Right lobe of liver (tissue), 6 donors: ENCODE measurements around the gene PCDHA1. TPM values are rescaled to one million over a fixed set of nuclear protein-coding genes. Genes with fewer than 3 reads are reported as not detected.

Experiments used
- ATAC-seq, 4 donors: fragments of 200-7000 bp; cut with Tn5 transposase; one replicate each; pipeline ENCODE4 v1.9.1; 2020; ENCODE audit warnings: mild to moderate bottlenecking in 4 of 4, moderate library complexity in 4 of 4
- DNase-seq, 3 donors: peaks; one replicate each; pipeline ENCODE4 v3.0.0-alpha.2; 2020
- H3K27ac ChIP-seq, 3 donors: fragments of 200-600 bp; one replicate each; pipeline ENCODE4 v1.8.0; 2022
- H3K27me3 ChIP-seq, 2 donors: fragments of 200-600 bp; one replicate each; pipeline ENCODE4 v1.8.0; 2022
- H3K36me3 ChIP-seq, 4 donors: fragments of 200-600 bp; sonication (generic) in 1 of 4; one replicate each; pipeline versions ENCODE4 v1.5.1 to v1.8.0; 2017 to 2022; ENCODE audit warnings: control low read depth in 1 of 4
- H3K4me1 ChIP-seq, 4 donors: fragments of 200-600 bp; sonication (generic) in 1 of 4; one replicate each; pipeline versions ENCODE4 v1.5.1 to v1.8.0; 2017 to 2022; ENCODE audit warnings: control low read depth in 1 of 4
- H3K4me3 ChIP-seq, 3 donors: fragments of 200-600 bp; one replicate each; pipeline ENCODE4 v1.8.0; 2022
- H3K9me3 ChIP-seq, 4 donors: fragments of 200-600 bp; sonication (generic) in 1 of 4; one replicate each; pipeline versions ENCODE4 v1.5.1 to v1.8.0; 2017 to 2022; ENCODE audit warnings: control low read depth in 1 of 4
- POLR2A ChIP-seq: fragments of 450-650 bp; IDR thresholded peaks from one replicate; pipeline ENCODE4 v1.6.1; 2017; ENCODE audit warnings: antibody characterized with exemption, mild to moderate bottlenecking
- WGBS: methylation state at CpG from one replicate; pipeline ENCODE4 v1.1.6; 2018; ENCODE audit warnings: low coverage, low lambda C conversion rate; ENCODE audit not compliant: insufficient coverage; ENCODE audit errors: missing lambda C conversion rate; 5-methylcytosine and 5-hydroxymethylcytosine counted together
- intact Hi-C, 2 donors: fragments of 100-400 bp; cut with DNase I; formaldehyde crosslinking; loops; one replicate each; pipeline versions ENCODE4 v1.11.2 to v1.14.1; 2022
- long read RNA-seq: library from polyadenylated mRNA; unstranded; transcript quantifications from one replicate; pipeline ENCODE4 v2.0.0, GENCODE V29; 2019
- total RNA-seq, 6 experiments: library from RNA; depleted of rRNA in 2 of 6; stranded (reverse); fragments of >200 nt in 2 of 6; fragmentation: NEBNext Ultra II Directional in 3 of 6; extraction: Animal tissue kit (Norgen Biotek cat#: 25700) in 3 of 6; gene quantifications; one replicate each; pipeline versions ENCODE4 v1.1.0 to v1.2.4, GENCODE V29; 2016 to 2023
- TF ChIP-seq, protein P1 (sequence below), 4 donors: fragments of 200-600 bp in 3 of 4; fragments of 450-650 bp in 1 of 4; IDR thresholded peaks; one replicate each; pipeline versions ENCODE4 v1.5.1 to v1.8.0; 2016 to 2022; ENCODE audit warnings: antibody characterized with exemption in 4 of 4, mild to moderate bottlenecking in 2 of 4
- donor health status: DM: no; HTN: yes; CAD: no.
- donor health status: DM: no; HTN: no; CAD: no.
- donor health status: DM: no; HTN: no; CAD: no.
- donor health status: DM: no; HTN: yes; CAD: no.
- donor health status: DM: no; HTN: yes; CAD: no.

The PCDHA1 gene
- total RNA-seq, result not detected
- long read RNA-seq, result 0 reads

DNA sequence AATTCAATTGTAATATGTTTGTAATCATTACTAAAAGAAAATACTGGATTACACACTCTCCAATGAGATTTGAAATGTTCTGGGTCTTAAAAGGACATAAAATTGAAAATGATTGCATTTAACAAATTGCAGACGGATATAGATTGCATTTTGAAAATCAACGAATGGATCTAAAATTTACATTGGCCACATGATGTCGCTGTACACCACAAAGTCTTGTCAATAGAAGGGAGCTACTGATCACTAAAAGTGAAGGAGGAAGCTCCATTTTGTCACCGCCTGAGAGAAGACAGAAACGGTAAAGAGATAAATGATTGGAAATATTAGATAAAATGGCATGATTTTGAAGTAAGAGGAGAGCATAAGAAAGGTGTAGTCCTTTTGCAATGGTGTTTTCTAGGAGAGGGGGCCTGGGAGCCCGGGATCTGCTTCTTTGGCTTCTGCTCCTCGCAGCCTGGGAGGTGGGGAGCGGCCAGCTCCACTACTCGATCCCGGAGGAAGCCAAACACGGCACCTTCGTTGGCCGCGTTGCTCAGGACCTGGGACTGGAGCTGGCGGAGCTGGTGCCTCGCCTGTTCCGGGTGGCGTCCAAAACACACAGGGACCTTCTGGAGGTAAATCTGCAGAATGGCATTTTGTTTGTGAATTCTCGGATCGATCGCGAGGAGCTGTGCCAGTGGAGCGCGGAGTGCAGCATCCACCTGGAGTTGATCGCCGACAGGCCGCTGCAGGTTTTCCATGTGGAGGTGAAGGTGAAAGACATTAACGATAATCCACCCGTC lies at the start of gene PCDHA1:
PCDHA1 (plus strand) TSS at position 236 of the 782 bp plus-strand sequence.
- WGBS, result 10% methylated on average over 12 of the region's 29 CpGs
- Histone ChIP-seq H3K4me3 (no peak within 1 kb of the TSS), H3K27me3 (no peaks in the 10 kb centered on the region), H3K9me3 (peaks cover 0 to 8% (median 2%) of the 10 kb centered on the region in 4 donors), H3K36me3 (no peaks in the 10 kb centered on the region), H3K4me1 (no peaks in the 10 kb centered on the region), H3K27ac (no peak within 1 kb of the TSS)
- no peak for DNase-seq
- TF ChIP-seq POLR2A, result no peak
- TF ChIP-seq, protein P1, sequence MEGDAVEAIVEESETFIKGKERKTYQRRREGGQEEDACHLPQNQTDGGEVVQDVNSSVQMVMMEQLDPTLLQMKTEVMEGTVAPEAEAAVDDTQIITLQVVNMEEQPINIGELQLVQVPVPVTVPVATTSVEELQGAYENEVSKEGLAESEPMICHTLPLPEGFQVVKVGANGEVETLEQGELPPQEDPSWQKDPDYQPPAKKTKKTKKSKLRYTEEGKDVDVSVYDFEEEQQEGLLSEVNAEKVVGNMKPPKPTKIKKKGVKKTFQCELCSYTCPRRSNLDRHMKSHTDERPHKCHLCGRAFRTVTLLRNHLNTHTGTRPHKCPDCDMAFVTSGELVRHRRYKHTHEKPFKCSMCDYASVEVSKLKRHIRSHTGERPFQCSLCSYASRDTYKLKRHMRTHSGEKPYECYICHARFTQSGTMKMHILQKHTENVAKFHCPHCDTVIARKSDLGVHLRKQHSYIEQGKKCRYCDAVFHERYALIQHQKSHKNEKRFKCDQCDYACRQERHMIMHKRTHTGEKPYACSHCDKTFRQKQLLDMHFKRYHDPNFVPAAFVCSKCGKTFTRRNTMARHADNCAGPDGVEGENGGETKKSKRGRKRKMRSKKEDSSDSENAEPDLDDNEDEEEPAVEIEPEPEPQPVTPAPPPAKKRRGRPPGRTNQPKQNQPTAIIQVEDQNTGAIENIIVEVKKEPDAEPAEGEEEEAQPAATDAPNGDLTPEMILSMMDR (IDR thresholded peaks at IDR 0.05), result no peak
- intact Hi-C loops, result no loop called here
- no peak for ATAC-seq

DNA sequence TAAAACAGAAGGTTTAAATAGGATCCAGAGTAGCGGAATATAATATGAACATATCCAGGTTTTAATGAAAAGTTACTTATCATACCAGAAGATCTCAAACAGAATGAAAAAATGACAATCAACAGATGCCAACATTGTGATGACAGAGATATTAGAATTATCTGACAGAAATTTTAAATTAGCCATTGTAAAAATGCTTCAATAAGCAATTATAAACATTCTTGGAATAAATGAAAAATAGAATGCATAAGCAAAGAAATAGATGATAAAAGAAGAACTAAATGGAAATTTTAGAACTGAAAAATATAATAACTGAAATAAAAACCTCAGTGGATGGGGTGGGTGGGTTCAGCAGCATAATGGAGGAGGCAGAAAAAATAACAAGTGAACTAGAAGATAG lies 48.5 kb upstream of the PCDHA1 start:
- TF ChIP-seq POLR2A, result no peak
- TF ChIP-seq, protein P1 (IDR thresholded peaks at IDR 0.05), result no peak
- no peaks in the 10 kb centered on the region for H3K9me3 ChIP-seq
- H3K4me1 ChIP-seq, result no peaks in the 10 kb centered on the region
- DNase-seq (no peak), ATAC-seq (no peak)
- WGBS, result 75% methylated on average over 1 of the region's 1 CpG
- no peak overlapping the region for H3K4me3 ChIP-seq
- H3K36me3 ChIP-seq, result no peaks in the 10 kb centered on the region
- intact Hi-C loops, result no loop called here
- H3K27me3 ChIP-seq, result no peaks in the 10 kb centered on the region
- H3K27ac ChIP-seq, result no peak overlapping the region

DNA sequence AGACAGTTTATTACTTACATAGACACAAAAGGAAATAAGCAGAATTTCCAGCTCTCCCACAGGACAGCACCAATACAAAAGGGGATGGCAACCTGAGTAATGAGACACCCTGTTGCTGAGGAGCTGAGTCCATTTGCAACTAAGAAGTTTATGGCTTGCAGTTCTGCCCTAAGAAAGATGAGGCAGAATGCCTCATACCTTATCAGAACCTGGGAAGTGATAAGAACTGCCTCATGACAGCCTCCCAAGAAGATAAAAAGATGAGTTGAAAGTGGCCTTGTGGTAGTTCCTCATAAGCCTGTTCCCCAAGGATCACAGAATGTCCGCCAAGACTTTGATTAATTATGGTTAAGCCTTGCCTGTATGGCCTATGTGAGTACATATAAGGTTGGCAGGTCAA lies 44.0 kb upstream of the PCDHA1 start:
- 56% methylated on average over 1 of the region's 1 CpG for WGBS

DNA sequence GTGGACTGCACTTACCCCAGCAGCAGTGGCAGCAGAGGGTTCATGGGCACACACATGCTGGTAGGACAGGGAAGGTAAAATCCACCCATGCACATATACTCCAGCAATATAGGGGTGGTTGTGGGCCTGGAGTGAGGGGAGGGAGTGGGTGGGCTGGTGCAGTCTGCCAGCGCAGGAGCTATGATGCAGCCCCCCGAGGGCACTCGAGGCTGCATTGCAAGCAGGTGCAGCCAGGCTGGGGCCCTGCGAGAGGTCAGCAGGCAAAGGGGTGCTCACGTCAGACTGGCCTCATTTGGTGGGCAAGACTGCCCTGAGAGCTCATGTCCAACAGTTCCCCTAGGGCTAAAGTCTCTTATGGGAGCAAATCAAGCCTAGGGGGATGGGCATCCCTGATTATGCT lies 32.4 kb upstream of the PCDHA1 start:
- H3K27ac ChIP-seq, result no peak overlapping the region
- ATAC-seq (no peak), DNase-seq (no peak)
- WGBS, result no CpG with 5 or more reads among the region's 5 CpGs
- H3K36me3 ChIP-seq, result no peaks in the 10 kb centered on the region
- intact Hi-C loops, result no loop called here
- no peak overlapping the region for H3K4me3 ChIP-seq
- H3K27me3 ChIP-seq, result no peaks in the 10 kb centered on the region
- H3K9me3 ChIP-seq, result peaks cover 0 to 11% (median 1%) of the 10 kb centered on the region in 4 donors
- no peaks in the 10 kb centered on the region for H3K4me1 ChIP-seq
- TF ChIP-seq, protein P1 (IDR thresholded peaks at IDR 0.05), result no peak
- TF ChIP-seq POLR2A, result no peak

More for the DNA sequence above, 44.0 kb upstream of the PCDHA1 start:
- H3K4me1 ChIP-seq, result no peaks in the 10 kb centered on the region
- DNase-seq (no peak), ATAC-seq (no peak)
- H3K4me3 ChIP-seq, result no peak overlapping the region
- no peak for TF ChIP-seq POLR2A
- TF ChIP-seq, protein P1 (IDR thresholded peaks at IDR 0.05), result no peak
- H3K36me3 ChIP-seq, result no peaks in the 10 kb centered on the region
- intact Hi-C loops, result no loop called here
- no peak overlapping the region for H3K27ac ChIP-seq
- peaks cover 0 to 4% (median 0%) of the 10 kb centered on the region in 4 donors for H3K9me3 ChIP-seq
- no peaks in the 10 kb centered on the region for H3K27me3 ChIP-seq
